DOHH2 (cell line): ENCODE measurements around the gene KPNB1.

Experiments used
- H3F3A ChIP-seq: fragments of 200-600 bp; sonication (generic), shearing (Covaris generic); 2 replicates; pipeline ENCODE4 v1.6.0; 2016; ENCODE audit warnings: antibody characterized with exemption, mild to moderate bottlenecking; ENCODE audit not compliant: control insufficient read depth, insufficient read depth
- H3K27ac ChIP-seq: fragments of 200-600 bp; sonication (generic); 2 replicates; pipeline ENCODE4 v1.5.1; 2014; ENCODE audit warnings: low read depth, mild to moderate bottlenecking, low read length, moderate library complexity
- H3K27me3 ChIP-seq: fragments of 200-600 bp; sonication (generic); 2 replicates; pipeline ENCODE4 v1.6.1; 2014; ENCODE audit warnings: mild to moderate bottlenecking, low read length, mixed read lengths; ENCODE audit not compliant: control insufficient read depth
- H3K36me3 ChIP-seq: fragments of 200-600 bp; sonication (generic); 2 replicates; pipeline ENCODE4 v1.6.1; 2014; ENCODE audit warnings: mild to moderate bottlenecking, low read length, moderate library complexity, mixed read lengths; ENCODE audit not compliant: control insufficient read depth
- H3K4me1 ChIP-seq: fragments of 200-600 bp; sonication (generic); 2 replicates; pipeline ENCODE4 v1.6.1; 2014; ENCODE audit warnings: mild to moderate bottlenecking, low read length, mixed read lengths; ENCODE audit not compliant: control insufficient read depth
- H3K4me2 ChIP-seq: fragments of 200-600 bp; sonication (generic); 2 replicates; pipeline ENCODE4 v1.6.0; 2014; ENCODE audit warnings: mild to moderate bottlenecking, low read length, moderate library complexity
- H3K4me3 ChIP-seq: fragments of 200-600 bp; sonication (generic); 2 replicates; pipeline ENCODE4 v1.5.1; 2014; ENCODE audit warnings: mild to moderate bottlenecking, low read length, mixed read lengths
- H3K79me2 ChIP-seq: fragments of 200-600 bp; sonication (generic); 2 replicates; pipeline ENCODE4 v1.6.1; 2014; ENCODE audit warnings: mild to moderate bottlenecking, low read length, mixed read lengths; ENCODE audit not compliant: control insufficient read depth
- H3K9me2 ChIP-seq: fragments of 200-600 bp; sonication (generic); replicated peaks from 2 replicates; pipeline ENCODE4 v1.6.1; 2014; ENCODE audit warnings: mild to moderate bottlenecking, low read length, mixed read lengths; ENCODE audit not compliant: control insufficient read depth
- H3K9me3 ChIP-seq: fragments of 200-600 bp; sonication (generic); 2 replicates; pipeline ENCODE4 v1.6.1; 2014; ENCODE audit warnings: antibody characterized with exemption, low read length, mixed read lengths; ENCODE audit not compliant: control insufficient read depth, insufficient read depth
- H4K20me1 ChIP-seq: fragments of 200-600 bp; sonication (generic); 2 replicates; pipeline ENCODE4 v1.6.0; 2014; ENCODE audit warnings: low read depth, mild to moderate bottlenecking, antibody characterized with exemption, low read length, moderate library complexity; ENCODE audit not compliant: control insufficient read depth, insufficient read depth
- CTCF ChIP-seq: fragments of 200-600 bp; sonication (generic); IDR thresholded peaks from one replicate; pipeline ENCODE4 v1.5.1; 2014; ENCODE audit warnings: antibody characterized with exemption, mild to moderate bottlenecking, low read depth, low read length; ENCODE audit not compliant: poor library complexity, severe bottlenecking
- EZH2phosphoT487 ChIP-seq: fragments of 200-600 bp; sonication (generic); IDR thresholded peaks from 2 replicates; pipeline ENCODE4 v1.6.1; 2017; ENCODE audit warnings: borderline replicate concordance, mild to moderate bottlenecking, antibody characterized with exemption, low read length, moderate library complexity, mixed read lengths

KPNB1 gene

GRCh38 chr17:47641202-47641601 is 8.5 kb upstream of the KPNB1 start:
- Histone ChIP-seq H3K4me3 (no peak overlapping the region), H3K4me1 (peaks cover 17% of the 10 kb centered on the region), H3K9me3 (no peaks in the 10 kb centered on the region), H3K36me3 (no peaks in the 10 kb centered on the region), H3K9me2 (no peaks in the 10 kb centered on the region), H4K20me1 (no peaks in the 10 kb centered on the region), H3K27ac (no peak overlapping the region), H3K4me2 (no peak overlapping the region), H3K79me2 (no peaks in the 10 kb centered on the region), H3K27me3 (no peaks in the 10 kb centered on the region), H3F3A (peaks cover 4% of the 10 kb centered on the region; the same call in 1 of the 2 replicates)
- TF ChIP-seq EZH2phosphoT487 (no peak), CTCF (no peak)

- TF ChIP-seq CTCF: no peak
- no peak for TF ChIP-seq EZH2phosphoT487
- Histone ChIP-seq H3K4me2 (no peak overlapping the region), H3F3A (peaks cover 4% of the 10 kb centered on the region), H3K9me3 (no peaks in the 10 kb centered on the region), H3K27ac (no peak overlapping the region), H3K4me1 (peaks cover 25% of the 10 kb centered on the region), H3K36me3 (no peaks in the 10 kb centered on the region), H3K9me2 (no peaks in the 10 kb centered on the region), H3K27me3 (no peaks in the 10 kb centered on the region), H3K79me2 (peaks cover 11% of the 10 kb centered on the region), H3K4me3 (no peak overlapping the region), H4K20me1 (no peaks in the 10 kb centered on the region)
These were observed 6.6 kb upstream of the KPNB1 start for GRCh38 chr17:47643116-47643515.

- Histone ChIP-seq H3F3A (peaks cover 10% of the 10 kb centered on the region), H3K4me1 (peaks cover 33% of the 10 kb centered on the region), H3K4me2 (no peak overlapping the region), H3K36me3 (peaks cover 6% of the 10 kb centered on the region), H4K20me1 (no peaks in the 10 kb centered on the region), H3K4me3 (no peak overlapping the region), H3K27me3 (no peaks in the 10 kb centered on the region), H3K27ac (no peak overlapping the region), H3K9me3 (no peaks in the 10 kb centered on the region), H3K9me2 (no peaks in the 10 kb centered on the region), H3K79me2 (peaks cover 19% of the 10 kb centered on the region)
- TF ChIP-seq CTCF (no peak), EZH2phosphoT487 (no peak)
These were observed 5.4 kb upstream of the KPNB1 start for GRCh38 chr17:47644324-47644723.
